Gastroesophageal sphincter (tissue), 2 donors: ENCODE data around the gene TRPV6.

Source experiments
- EP300 ChIP-seq: sonication (generic); formaldehyde crosslinking; IDR thresholded peaks from one replicate; pipeline ENCODE4 v1.6.1; 2017; ENCODE audit warnings: antibody characterized with exemption, mild to moderate bottlenecking
- POLR2AphosphoS5 ChIP-seq: sonication (generic); formaldehyde crosslinking; IDR thresholded peaks from one replicate; pipeline ENCODE4 v1.6.1; 2017; ENCODE audit warnings: antibody characterized with exemption

GRCh38 chr7:142933624-142934023 is 48.1 kb upstream of the TRPV6 start, which contains the start of gene TRPV5:
- TF ChIP-seq EP300 (no peak), POLR2AphosphoS5 (no peak)
